Suprapubic skin (tissue), 3 donors: Measurements from ENCODE around the gene VILL.

Experiments used
- POLR2A ChIP-seq, 2 donors: fragments of 450-650 bp; IDR thresholded peaks; one replicate each; pipeline ENCODE4 v1.6.1; 2017; ENCODE audit warnings: antibody characterized with exemption in 2 of 2, mild to moderate bottlenecking in 2 of 2, moderate library complexity in 2 of 2
- TF ChIP-seq, protein P1 (sequence below), 2 donors: fragments of 200-600 bp in 1 of 2; fragments of 450-650 bp in 1 of 2; sonication (generic) in 1 of 2; IDR thresholded peaks; one replicate each; pipeline ENCODE4 v1.5.1; 2016 to 2019; ENCODE audit warnings: antibody characterized with exemption in 2 of 2, mild to moderate bottlenecking in 1 of 2, moderate library complexity in 1 of 2

DNA sequence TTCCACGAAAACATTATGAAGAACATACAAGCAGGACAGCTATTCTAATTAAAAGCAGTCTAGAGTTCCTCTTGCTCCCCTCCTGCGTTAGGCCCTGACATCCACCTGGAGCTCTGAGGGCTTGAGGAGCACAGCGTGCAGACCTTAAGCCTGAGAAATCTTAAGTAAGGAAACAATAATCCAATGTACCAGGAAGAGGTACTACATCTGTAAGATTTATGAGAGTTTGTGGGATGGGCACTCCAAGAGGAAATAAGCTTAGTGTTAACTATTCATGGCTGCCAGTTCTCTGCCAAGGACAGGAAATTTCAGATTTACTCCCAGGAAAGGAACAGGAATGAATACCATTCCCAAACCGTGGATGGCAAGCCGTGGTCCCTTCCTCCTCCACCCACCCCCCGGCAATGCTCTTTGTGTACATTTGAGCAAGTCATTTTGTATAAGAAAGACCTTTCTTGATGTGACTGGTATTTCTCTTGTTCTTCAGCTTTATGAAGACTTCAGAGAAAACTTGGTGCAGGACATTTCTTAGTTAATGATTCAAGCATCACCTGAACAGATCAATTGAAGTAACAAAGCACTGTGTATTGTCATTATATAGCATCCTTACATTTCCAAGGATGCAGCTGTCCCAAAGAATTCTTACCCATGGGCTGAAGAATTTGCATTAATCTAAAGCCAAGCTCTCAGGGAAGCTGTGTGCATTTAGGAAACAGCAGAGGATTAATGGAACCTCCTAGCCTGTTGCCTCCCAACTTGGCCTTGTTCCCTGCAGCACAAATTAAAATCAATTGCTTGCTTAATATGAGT is 28.8 kb upstream of the VILL start:
- TF ChIP-seq, protein P1, sequence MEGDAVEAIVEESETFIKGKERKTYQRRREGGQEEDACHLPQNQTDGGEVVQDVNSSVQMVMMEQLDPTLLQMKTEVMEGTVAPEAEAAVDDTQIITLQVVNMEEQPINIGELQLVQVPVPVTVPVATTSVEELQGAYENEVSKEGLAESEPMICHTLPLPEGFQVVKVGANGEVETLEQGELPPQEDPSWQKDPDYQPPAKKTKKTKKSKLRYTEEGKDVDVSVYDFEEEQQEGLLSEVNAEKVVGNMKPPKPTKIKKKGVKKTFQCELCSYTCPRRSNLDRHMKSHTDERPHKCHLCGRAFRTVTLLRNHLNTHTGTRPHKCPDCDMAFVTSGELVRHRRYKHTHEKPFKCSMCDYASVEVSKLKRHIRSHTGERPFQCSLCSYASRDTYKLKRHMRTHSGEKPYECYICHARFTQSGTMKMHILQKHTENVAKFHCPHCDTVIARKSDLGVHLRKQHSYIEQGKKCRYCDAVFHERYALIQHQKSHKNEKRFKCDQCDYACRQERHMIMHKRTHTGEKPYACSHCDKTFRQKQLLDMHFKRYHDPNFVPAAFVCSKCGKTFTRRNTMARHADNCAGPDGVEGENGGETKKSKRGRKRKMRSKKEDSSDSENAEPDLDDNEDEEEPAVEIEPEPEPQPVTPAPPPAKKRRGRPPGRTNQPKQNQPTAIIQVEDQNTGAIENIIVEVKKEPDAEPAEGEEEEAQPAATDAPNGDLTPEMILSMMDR (IDR thresholded peaks at IDR 0.05): no peak
- TF ChIP-seq POLR2A (IDR thresholded peaks at IDR 0.05): no peak
